ENCODE results near the gene NR2E1.

NR2E1 gene

GRCh38 chr6:108207013-108207412 lies 41.2 kb downstream of the NR2E1 start:
- H3K27me3 ChIP-seq (ENCODE audit: control insufficient read depth in 1 of 2, insufficient read depth in 2 of 2, low read length in 2 of 2), result no peaks in the 10 kb centered on the region
- peaks cover 12 to 26% of the 10 kb centered on the region in 2 donors for H3K36me3 ChIP-seq (ENCODE audit: control insufficient read depth in 1 of 2, insufficient read depth in 2 of 2, low read length in 2 of 2)
- no peak overlapping the region for H3K27ac ChIP-seq (ENCODE audit: low read depth, low read length)
- H3K4me1 ChIP-seq (ENCODE audit: control insufficient read depth in 1 of 2, insufficient read depth in 2 of 2, low read length in 2 of 2), result no peaks in the 10 kb centered on the region
- no peak overlapping the region for H3K4me3 ChIP-seq (ENCODE audit: low read depth in 1 of 2, low read length in 2 of 2)
- H3K9ac ChIP-seq (ENCODE audit: low read depth in 1 of 2, low read length in 2 of 2), result no peak overlapping the region
- no peaks in the 10 kb centered on the region for H3K9me3 ChIP-seq (ENCODE audit: control insufficient read depth in 1 of 2, low read length in 2 of 2)

DNA sequence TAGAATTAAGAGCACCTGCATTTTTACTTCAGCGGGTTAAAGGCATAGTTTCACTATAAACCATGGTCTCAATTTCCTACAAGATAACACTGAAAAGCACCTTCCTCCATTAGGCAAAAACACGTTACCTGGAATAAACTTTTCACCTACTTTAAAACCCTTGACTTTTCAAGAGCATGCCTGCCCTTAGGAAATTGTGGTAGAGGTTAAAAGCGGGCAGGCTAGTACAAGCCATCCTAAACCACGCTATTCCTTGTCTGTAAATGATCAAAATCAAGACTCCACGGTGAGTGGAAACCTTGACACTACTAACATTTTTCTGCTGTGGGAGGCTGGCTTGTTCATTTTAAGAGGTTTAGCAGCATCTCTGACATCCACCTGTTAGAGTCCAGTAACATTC lies 43.9 kb downstream of the NR2E1 start:
- no peaks in the 10 kb centered on the region for H3K4me1 ChIP-seq (ENCODE audit: control insufficient read depth in 1 of 2, insufficient read depth in 2 of 2, low read length in 2 of 2)
- no peaks in the 10 kb centered on the region for H3K27me3 ChIP-seq (ENCODE audit: control insufficient read depth in 1 of 2, insufficient read depth in 2 of 2, low read length in 2 of 2)
- H3K4me3 ChIP-seq (ENCODE audit: low read depth in 1 of 2, low read length in 2 of 2), result no peak overlapping the region
- no peak overlapping the region for H3K9ac ChIP-seq (ENCODE audit: low read depth in 1 of 2, low read length in 2 of 2)
- H3K36me3 ChIP-seq (ENCODE audit: control insufficient read depth in 1 of 2, insufficient read depth in 2 of 2, low read length in 2 of 2), result peaks cover 12 to 26% of the 10 kb centered on the region in 2 donors
- no peak overlapping the region for H3K27ac ChIP-seq (ENCODE audit: low read depth, low read length)
- H3K9me3 ChIP-seq (ENCODE audit: control insufficient read depth in 1 of 2, low read length in 2 of 2), result no peaks in the 10 kb centered on the region

DNA sequence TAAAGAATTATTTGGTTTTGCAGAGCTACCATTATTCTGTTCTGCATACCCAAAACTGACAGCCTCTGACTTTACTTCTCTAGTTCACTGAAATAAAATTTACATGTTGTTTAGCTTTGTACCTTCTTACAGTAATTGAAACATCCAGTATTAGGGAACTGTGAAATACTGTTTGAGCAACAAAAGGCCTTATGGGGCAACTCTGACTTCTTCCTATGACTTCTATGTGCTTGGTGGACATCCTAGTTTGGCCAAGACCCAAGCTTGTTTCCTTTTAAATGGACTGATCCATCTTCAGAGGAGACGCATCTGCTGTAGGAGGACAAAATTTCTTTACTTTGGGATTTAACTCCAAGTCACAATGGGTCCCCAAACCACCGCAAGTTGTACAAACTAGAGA lies 44.7 kb downstream of the NR2E1 start:
- H3K36me3 ChIP-seq (ENCODE audit: control insufficient read depth in 1 of 2, insufficient read depth in 2 of 2, low read length in 2 of 2), result peaks cover 13 to 28% of the 10 kb centered on the region in 2 donors
- no peaks in the 10 kb centered on the region for H3K27me3 ChIP-seq (ENCODE audit: control insufficient read depth in 1 of 2, insufficient read depth in 2 of 2, low read length in 2 of 2)
- H3K9ac ChIP-seq (ENCODE audit: low read depth in 1 of 2, low read length in 2 of 2), result no peak overlapping the region
- no peaks in the 10 kb centered on the region for H3K9me3 ChIP-seq (ENCODE audit: control insufficient read depth in 1 of 2, low read length in 2 of 2)
- no peak overlapping the region for H3K4me3 ChIP-seq (ENCODE audit: low read depth in 1 of 2, low read length in 2 of 2)
- H3K4me1 ChIP-seq (ENCODE audit: control insufficient read depth in 1 of 2, insufficient read depth in 2 of 2, low read length in 2 of 2), result no peaks in the 10 kb centered on the region
- no peak overlapping the region for H3K27ac ChIP-seq (ENCODE audit: low read depth, low read length)

GRCh38 chr6:108211671-108212070 lies 45.8 kb downstream of the NR2E1 start:
- Histone ChIP-seq H3K4me1 (ENCODE audit: control insufficient read depth in 1 of 2, insufficient read depth in 2 of 2, low read length in 2 of 2) (no peaks in the 10 kb centered on the region), H3K9me3 (ENCODE audit: control insufficient read depth in 1 of 2, low read length in 2 of 2) (no peaks in the 10 kb centered on the region), H3K4me3 (ENCODE audit: low read depth in 1 of 2, low read length in 2 of 2) (no peak overlapping the region), H3K9ac (ENCODE audit: low read depth in 1 of 2, low read length in 2 of 2) (no peak overlapping the region), H3K36me3 (ENCODE audit: control insufficient read depth in 1 of 2, insufficient read depth in 2 of 2, low read length in 2 of 2) (peaks cover 13 to 30% of the 10 kb centered on the region in 2 donors), H3K27me3 (ENCODE audit: control insufficient read depth in 1 of 2, insufficient read depth in 2 of 2, low read length in 2 of 2) (no peaks in the 10 kb centered on the region), H3K27ac (ENCODE audit: low read depth, low read length) (no peak overlapping the region)

- Histone ChIP-seq H3K4me3 (ENCODE audit: low read depth in 1 of 2, low read length in 2 of 2) (no peak overlapping the region), H3K4me1 (ENCODE audit: control insufficient read depth in 1 of 2, insufficient read depth in 2 of 2, low read length in 2 of 2) (peaks cover 0 to 4% of the 10 kb centered on the region in 2 donors), H3K27me3 (ENCODE audit: control insufficient read depth in 1 of 2, insufficient read depth in 2 of 2, low read length in 2 of 2) (no peaks in the 10 kb centered on the region), H3K36me3 (ENCODE audit: control insufficient read depth in 1 of 2, insufficient read depth in 2 of 2, low read length in 2 of 2) (peaks cover 0 to 17% of the 10 kb centered on the region in 2 donors), H3K9me3 (ENCODE audit: control insufficient read depth in 1 of 2, low read length in 2 of 2) (no peaks in the 10 kb centered on the region), H3K27ac (ENCODE audit: low read depth, low read length) (no peak overlapping the region), H3K9ac (ENCODE audit: low read depth in 1 of 2, low read length in 2 of 2) (no peak overlapping the region)
Observed at GRCh38 chr6:108222064-108222463, 56.2 kb downstream of the NR2E1 start.

GRCh38 chr6:108222504-108222903 lies 56.7 kb downstream of the NR2E1 start:
- Histone ChIP-seq H3K4me1 (ENCODE audit: control insufficient read depth in 1 of 2, insufficient read depth in 2 of 2, low read length in 2 of 2) (peaks cover 0 to 8% of the 10 kb centered on the region in 2 donors), H3K9ac (ENCODE audit: low read depth in 1 of 2, low read length in 2 of 2) (no peak overlapping the region), H3K4me3 (ENCODE audit: low read depth in 1 of 2, low read length in 2 of 2) (no peak overlapping the region), H3K36me3 (ENCODE audit: control insufficient read depth in 1 of 2, insufficient read depth in 2 of 2, low read length in 2 of 2) (peaks cover 0 to 17% of the 10 kb centered on the region in 2 donors), H3K27me3 (ENCODE audit: control insufficient read depth in 1 of 2, insufficient read depth in 2 of 2, low read length in 2 of 2) (no peaks in the 10 kb centered on the region), H3K9me3 (ENCODE audit: control insufficient read depth in 1 of 2, low read length in 2 of 2) (no peaks in the 10 kb centered on the region), H3K27ac (ENCODE audit: low read depth, low read length) (no peak overlapping the region)

GRCh38 chr6:108227290-108227689 lies 61.5 kb downstream of the NR2E1 start:
- Histone ChIP-seq H3K4me3 (ENCODE audit: low read depth in 1 of 2, low read length in 2 of 2) (no peak overlapping the region), H3K36me3 (ENCODE audit: control insufficient read depth in 1 of 2, insufficient read depth in 2 of 2, low read length in 2 of 2) (peaks cover 0 to 2% of the 10 kb centered on the region in 2 donors), H3K27me3 (ENCODE audit: control insufficient read depth in 1 of 2, insufficient read depth in 2 of 2, low read length in 2 of 2) (no peaks in the 10 kb centered on the region), H3K9ac (ENCODE audit: low read depth in 1 of 2, low read length in 2 of 2) (no peak overlapping the region), H3K4me1 (ENCODE audit: control insufficient read depth in 1 of 2, insufficient read depth in 2 of 2, low read length in 2 of 2) (peaks cover 0 to 17% of the 10 kb centered on the region in 2 donors), H3K27ac (ENCODE audit: low read depth, low read length) (no peak overlapping the region), H3K9me3 (ENCODE audit: control insufficient read depth in 1 of 2, low read length in 2 of 2) (no peaks in the 10 kb centered on the region)

DNA sequence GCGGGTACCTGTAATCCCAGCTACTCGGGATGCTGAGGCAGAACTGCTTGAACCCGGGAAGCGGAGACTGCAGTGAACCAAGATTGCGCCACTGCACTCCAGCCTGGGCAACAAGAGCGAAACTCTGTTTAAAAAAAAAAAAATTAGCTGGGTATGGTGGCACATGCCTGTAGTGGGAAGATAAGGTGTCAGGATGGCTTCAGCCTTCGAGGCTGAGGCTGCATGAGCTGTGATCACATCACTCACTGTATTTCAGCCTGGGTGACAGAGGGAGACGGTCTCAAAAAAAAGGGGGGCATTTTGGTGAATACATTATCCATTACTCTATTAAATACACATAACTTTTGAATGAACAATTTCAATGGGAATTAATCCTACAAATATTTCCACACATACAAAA lies 62.6 kb downstream of the NR2E1 start:
- Histone ChIP-seq H3K9ac (ENCODE audit: low read depth in 1 of 2, low read length in 2 of 2) (no peak overlapping the region), H3K4me3 (ENCODE audit: low read depth in 1 of 2, low read length in 2 of 2) (no peak overlapping the region), H3K36me3 (ENCODE audit: control insufficient read depth in 1 of 2, insufficient read depth in 2 of 2, low read length in 2 of 2) (no peaks in the 10 kb centered on the region), H3K9me3 (ENCODE audit: control insufficient read depth in 1 of 2, low read length in 2 of 2) (no peaks in the 10 kb centered on the region), H3K27ac (ENCODE audit: low read depth, low read length) (no peak overlapping the region), H3K4me1 (ENCODE audit: control insufficient read depth in 1 of 2, insufficient read depth in 2 of 2, low read length in 2 of 2) (peaks cover 0 to 17% of the 10 kb centered on the region in 2 donors), H3K27me3 (ENCODE audit: control insufficient read depth in 1 of 2, insufficient read depth in 2 of 2, low read length in 2 of 2) (no peaks in the 10 kb centered on the region)

DNA sequence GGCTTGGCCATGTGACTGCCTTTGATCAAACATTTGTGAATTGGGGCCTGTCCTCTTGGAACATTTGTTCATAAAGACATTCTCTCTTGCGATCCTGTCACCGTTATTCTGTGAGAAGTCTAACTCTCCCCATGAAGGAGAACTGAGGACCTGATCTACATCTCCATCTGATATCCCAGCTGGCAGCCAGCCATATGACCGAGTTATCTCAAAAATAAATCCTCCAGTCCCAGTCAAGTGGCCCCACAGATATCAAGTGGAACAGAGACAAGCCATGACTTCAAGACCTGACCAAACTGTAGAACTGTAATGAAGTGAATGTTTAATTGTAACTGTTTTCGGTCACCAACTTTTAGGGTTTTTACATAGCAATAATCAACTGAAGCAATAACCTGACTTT lies 69.3 kb downstream of the NR2E1 start:
- H3K27ac ChIP-seq (ENCODE audit: low read depth, low read length), result no peak overlapping the region
- H3K36me3 ChIP-seq (ENCODE audit: control insufficient read depth in 1 of 2, insufficient read depth in 2 of 2, low read length in 2 of 2), result peaks cover 0 to 3% of the 10 kb centered on the region in 2 donors
- no peak overlapping the region for H3K9ac ChIP-seq (ENCODE audit: low read depth in 1 of 2, low read length in 2 of 2)
- no peaks in the 10 kb centered on the region for H3K27me3 ChIP-seq (ENCODE audit: control insufficient read depth in 1 of 2, insufficient read depth in 2 of 2, low read length in 2 of 2)
- peaks cover 0 to 6% of the 10 kb centered on the region in 2 donors for H3K4me1 ChIP-seq (ENCODE audit: control insufficient read depth in 1 of 2, insufficient read depth in 2 of 2, low read length in 2 of 2)
- H3K9me3 ChIP-seq (ENCODE audit: control insufficient read depth in 1 of 2, low read length in 2 of 2), result no peaks in the 10 kb centered on the region
- no peak overlapping the region for H3K4me3 ChIP-seq (ENCODE audit: low read depth in 1 of 2, low read length in 2 of 2)

- Histone ChIP-seq H3K9ac (ENCODE audit: low read depth in 1 of 2, low read length in 2 of 2) (no peak overlapping the region), H3K27ac (ENCODE audit: low read depth, low read length) (no peak overlapping the region), H3K9me3 (ENCODE audit: control insufficient read depth in 1 of 2, low read length in 2 of 2) (no peaks in the 10 kb centered on the region), H3K36me3 (ENCODE audit: control insufficient read depth in 1 of 2, insufficient read depth in 2 of 2, low read length in 2 of 2) (peaks cover 0 to 3% of the 10 kb centered on the region in 2 donors), H3K27me3 (ENCODE audit: control insufficient read depth in 1 of 2, insufficient read depth in 2 of 2, low read length in 2 of 2) (no peaks in the 10 kb centered on the region), H3K4me1 (ENCODE audit: control insufficient read depth in 1 of 2, insufficient read depth in 2 of 2, low read length in 2 of 2) (peaks cover 0 to under 1% of the 10 kb centered on the region in 2 donors), H3K4me3 (ENCODE audit: low read depth in 1 of 2, low read length in 2 of 2) (no peak overlapping the region)
Observed at GRCh38 chr6:108236791-108237190, 71.0 kb downstream of the NR2E1 start.

DNA sequence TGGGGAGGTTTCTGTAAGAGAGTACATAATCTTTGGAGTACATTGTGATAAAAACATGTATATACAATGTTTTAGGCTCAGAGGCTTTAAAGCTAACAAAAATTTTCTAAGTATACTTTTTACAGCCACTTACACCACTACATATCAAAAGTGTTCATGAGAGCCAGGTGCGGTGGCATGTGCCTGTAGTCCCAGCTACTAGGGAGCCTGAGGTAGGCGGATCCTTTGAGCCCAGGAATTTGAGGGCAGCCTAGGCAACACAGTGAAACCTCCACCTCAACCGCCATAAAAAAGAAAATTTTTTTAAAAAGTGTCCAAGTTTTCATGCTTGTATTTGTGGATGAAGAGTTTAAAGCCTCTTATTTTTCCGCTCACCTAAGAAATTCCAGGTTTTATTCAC lies 72.5 kb downstream of the NR2E1 start:
- no peak overlapping the region for H3K9ac ChIP-seq (ENCODE audit: low read depth in 1 of 2, low read length in 2 of 2)
- no peak overlapping the region for H3K4me3 ChIP-seq (ENCODE audit: low read depth in 1 of 2, low read length in 2 of 2)
- H3K27me3 ChIP-seq (ENCODE audit: control insufficient read depth in 1 of 2, insufficient read depth in 2 of 2, low read length in 2 of 2), result no peaks in the 10 kb centered on the region
- peaks cover 5% of the 10 kb centered on the region in 2 donors for H3K9me3 ChIP-seq (ENCODE audit: control insufficient read depth in 1 of 2, low read length in 2 of 2)
- H3K36me3 ChIP-seq (ENCODE audit: control insufficient read depth in 1 of 2, insufficient read depth in 2 of 2, low read length in 2 of 2), result peaks cover 6 to 7% of the 10 kb centered on the region in 2 donors
- H3K4me1 ChIP-seq (ENCODE audit: control insufficient read depth in 1 of 2, insufficient read depth in 2 of 2, low read length in 2 of 2), result no peaks in the 10 kb centered on the region
- H3K27ac ChIP-seq (ENCODE audit: low read depth, low read length), result no peak overlapping the region
